ENCODE data around the gene CDC14B.
A peak's percentile ranks its signal among the peaks of the same experiment; 100 is the strongest.

CDC14B gene

DNA sequence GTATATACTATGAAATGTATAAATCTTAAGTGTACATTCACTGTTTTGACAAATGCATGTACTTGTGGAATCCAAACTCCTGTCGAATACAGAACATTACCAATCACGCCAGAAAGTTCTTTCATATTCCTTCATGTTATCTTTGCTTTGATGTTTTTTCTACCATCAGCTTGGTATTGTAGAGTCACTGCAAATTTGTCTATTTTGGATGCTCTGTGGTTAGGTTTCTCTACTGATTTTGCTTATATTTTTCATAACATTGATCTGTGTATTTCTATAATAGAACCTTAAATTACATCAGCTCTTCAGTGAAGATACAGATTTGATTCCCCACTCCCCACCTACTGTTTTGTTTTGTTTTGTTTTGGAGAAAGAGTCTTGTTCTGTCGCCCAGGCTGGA, 138.9 kb downstream of the CDC14B start:
- no peak for DNase-seq

GRCh38 chr9:96478829-96479371, 140.7 kb downstream of the CDC14B start:
- DNase-seq: no peak

- DNase-seq: peak; percentile 46
Observed at GRCh38 chr9:96476591-96476990, 143.1 kb downstream of the CDC14B start.

DNA sequence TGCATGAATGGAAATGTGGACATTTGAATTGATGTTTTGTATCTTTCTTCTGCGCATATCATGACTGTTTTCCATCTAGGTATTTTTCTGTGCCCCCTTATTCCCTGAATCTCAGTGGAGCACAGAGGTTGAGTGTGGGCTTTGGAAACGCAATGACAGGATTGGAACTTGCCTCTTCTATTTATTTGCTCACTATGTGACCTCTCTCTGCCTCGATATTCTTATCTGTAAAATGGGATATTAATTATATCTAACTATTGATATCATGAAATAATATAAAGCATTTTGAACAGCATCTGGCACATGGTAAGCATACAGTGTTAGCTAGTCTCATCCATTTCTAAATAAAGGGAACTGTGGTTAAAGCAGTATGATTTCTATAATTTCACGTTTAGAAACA, 143.6 kb downstream of the CDC14B start:
- no peak for DNase-seq

DNA sequence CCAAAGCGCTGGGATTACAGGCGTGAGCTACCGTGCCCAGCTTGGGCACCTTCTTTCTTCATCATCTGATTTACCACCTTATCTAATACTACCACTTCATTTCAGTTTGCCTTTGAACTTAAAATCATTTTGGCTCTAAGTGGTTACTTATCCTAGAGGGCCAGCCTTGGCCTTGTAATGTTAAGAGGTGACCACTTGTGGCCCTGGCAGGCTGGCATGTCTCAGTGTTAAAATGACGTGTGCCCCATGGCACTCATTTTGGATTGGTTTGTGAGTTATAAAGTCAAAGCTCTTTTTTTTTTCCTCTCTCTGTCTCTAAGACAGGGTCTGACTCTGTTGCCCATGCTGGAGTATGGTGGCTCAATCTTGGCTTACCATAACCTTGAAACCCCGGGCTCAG, 151.9 kb downstream of the CDC14B start:
- no peak for DNase-seq

DNA sequence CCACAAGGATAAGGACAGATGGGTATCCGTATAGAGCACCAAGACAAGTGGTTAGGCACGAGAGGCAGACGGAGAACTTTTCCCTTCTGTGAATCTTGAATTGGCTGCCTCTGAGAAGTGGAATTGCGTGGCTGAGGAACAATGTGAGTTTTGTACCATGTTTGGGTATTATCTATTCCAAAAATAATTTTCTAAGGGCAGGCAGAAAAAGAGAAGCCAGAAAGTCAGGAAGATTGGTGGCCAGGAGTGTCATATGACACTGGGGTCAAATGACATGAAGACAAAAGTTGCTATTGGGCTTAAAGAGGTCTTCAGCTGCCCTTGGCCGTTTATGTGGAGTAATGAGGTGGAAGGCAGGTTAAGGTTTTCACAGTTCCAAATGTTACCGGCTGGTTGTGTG, 155.2 kb downstream of the CDC14B start:
- no peak for DNase-seq

DNA sequence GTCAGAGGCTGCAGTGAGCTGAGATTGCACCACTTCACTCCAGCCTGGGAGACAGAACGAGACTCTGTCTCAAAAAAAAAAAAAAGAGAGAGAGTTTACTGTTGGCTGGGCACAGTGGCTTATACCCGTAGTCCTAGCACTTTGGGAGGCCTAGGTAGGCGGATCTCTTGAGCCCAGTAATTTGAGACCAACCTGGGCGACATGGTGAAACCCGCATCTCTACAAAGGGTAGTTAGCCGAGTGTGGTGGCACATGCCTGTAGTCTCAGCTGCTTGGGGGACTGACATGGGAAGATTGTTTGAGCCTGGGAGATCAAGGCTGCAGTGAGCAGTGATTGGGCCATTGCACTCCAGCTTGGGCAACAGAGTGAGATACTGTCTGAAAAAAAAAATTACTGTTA, 157.1 kb downstream of the CDC14B start:
- no peak for DNase-seq

DNA sequence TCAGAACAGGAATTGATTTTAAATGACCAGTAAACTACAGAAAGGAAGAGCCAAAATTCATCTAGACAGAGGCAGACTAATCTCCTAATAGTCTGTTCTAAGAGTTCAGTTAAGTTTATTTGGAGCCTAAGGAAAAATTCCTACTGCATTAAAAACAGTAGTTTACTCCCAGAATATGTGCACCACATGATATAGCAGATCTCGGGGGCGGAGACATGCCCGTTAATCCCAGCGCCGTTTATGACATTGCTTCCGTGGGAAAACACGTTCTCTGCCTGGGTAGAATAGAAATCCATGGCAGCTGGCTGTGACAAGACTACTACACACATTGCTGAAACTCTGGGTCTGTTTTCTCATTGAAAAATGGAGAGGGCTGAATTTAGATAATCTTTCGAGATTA, 158.3 kb downstream of the CDC14B start:
- DNase-seq: no peak

DNA sequence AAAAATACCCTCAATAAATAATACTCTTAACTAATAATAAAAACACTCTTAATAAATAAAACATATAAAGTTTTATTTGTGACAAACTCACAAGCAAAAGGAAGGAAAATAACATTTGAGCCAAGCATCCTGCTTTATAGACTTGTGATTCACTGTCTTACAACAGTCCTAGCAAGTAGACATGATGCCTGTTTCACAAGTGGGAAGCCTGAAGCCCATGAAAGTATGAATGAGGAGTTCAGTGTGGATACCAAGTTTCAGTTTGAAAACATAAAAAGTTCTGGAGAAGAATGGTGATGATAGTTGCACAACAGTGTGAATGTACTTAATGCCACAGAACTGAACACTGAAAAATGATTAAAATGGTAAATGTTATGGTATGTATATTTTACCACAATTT, 158.8 kb downstream of the CDC14B start:
- DNase-seq: no peak

DNA sequence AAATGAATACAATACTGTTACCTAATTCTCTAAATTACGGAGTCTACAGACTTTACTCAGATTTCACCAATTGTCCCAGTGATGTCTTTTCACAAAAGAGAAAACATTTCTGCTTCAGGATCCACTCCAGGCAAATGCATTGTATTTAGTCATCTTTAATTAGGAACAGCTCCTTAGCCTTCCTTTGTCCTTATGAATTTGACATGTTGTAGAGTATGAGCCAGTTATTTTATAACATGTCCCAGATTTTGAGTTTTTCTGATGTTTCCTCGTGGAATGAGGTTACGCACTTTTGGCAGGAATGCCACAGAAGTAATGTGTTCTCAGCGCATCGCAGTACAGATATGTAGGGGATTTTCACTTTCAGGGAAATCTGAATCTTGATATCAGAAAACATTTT, 159.2 kb downstream of the CDC14B start:
- no peak for DNase-seq

DNA sequence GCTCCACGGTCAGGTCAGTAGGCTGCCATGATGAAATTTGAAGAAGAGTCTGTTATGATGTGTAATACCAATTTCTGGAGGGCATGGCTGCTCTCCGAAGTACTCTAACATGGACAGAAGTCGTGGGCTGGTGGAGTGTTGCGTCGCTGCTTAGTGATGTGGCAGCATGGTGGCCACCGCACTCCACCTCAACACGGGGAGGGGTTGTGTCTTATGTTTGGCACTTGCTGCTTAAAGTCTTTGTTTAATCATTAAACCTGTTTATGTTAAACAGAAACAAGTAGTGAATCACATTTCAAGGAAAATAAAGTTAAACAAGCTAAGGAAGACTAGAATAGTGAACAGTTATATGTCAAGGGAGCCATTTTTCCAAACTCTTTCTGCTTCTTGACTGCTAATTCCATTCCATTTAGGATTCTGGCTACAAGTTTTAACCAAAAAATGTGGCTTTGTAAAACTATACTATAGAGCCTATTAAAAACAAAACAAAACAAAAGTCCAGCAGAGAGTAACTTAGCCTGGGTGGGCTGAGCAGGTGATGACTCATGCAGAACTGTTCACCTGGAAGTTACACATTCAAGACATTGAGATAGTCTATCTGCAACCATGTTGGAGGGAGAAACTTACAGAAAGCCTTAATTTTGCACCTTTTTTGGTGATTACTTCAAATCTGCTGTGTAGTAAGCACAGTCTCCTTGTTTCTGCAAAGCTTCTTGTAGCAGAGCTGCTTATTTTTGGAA, 160.2 kb downstream of the CDC14B start:
- DNase-seq: peak; percentile 33

DNA sequence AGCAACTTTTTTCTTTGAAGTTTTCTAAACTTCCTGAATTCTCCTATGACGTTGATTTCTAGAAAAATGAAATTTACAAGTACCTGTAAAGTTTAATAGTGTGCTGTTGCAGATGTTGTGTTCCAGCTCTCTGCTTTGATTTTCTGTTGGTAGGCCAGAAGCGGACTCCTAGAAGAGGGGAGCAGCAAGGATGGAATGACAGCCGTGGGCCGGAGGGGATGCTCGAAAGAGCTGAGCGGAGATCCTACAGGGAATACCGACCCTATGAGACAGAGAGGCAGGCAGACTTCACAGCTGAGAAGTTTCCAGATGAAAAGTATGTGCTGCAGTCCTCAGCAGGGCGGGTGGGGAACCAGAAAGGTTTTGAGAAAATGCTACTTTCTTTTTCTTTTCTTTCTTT, 161.4 kb downstream of the CDC14B start:
- peak; percentile 11 for DNase-seq

DNA sequence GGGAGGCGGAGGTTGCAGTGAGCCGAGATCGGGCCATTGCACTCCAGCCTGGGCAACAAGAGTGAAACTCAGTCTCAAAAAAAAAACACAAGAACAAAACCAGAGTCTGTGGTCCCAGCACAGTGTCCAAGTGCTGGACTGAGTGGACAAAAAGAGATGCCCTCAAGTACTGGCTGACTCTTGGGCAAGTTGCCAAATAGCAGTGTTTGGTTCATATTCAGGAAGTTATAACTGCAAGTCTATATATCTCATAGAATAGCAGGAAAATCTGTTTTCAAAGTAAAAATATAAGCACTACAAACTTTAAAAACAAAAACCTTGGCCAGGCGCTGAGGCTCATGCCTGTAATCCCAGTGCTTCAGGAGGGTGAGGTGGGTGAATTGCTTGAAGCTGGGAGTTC, 162.4 kb downstream of the CDC14B start:
- DNase-seq: no peak

GRCh38 chr9:96453625-96454024, 166.0 kb downstream of the CDC14B start:
- peak; percentile 21 for DNase-seq

GRCh38 chr9:96450613-96451528, 168.8 kb downstream of the CDC14B start:
- peak; percentile 72 for DNase-seq

All from activated CD8-positive, alpha-beta memory T cell treated with anti-CD3 and anti-CD28 coated beads for 24 hours (primary cell).